SU-DHL-6 (cell line): ENCODE results near the gene FHOD3.

Experiments
- H2AFZ ChIP-seq: fragments of 200-600 bp; sonication (generic); 2 replicates; pipeline ENCODE4 v1.6.1; 2014; ENCODE audit warnings: low read depth, mild to moderate bottlenecking, moderate library complexity, mixed read lengths, antibody characterized with exemption, low read length; ENCODE audit not compliant: severe bottlenecking
- H3F3A ChIP-seq: fragments of 200-600 bp; shearing (Covaris generic); 2 replicates; pipeline ENCODE4 v1.6.0; 2016; ENCODE audit warnings: antibody characterized with exemption, mild to moderate bottlenecking; ENCODE audit not compliant: insufficient read depth
- H3K27ac ChIP-seq: fragments of 200-600 bp; sonication (generic); 2 replicates; pipeline ENCODE4 v1.5.1; 2016; ENCODE audit warnings: low read depth, mild to moderate bottlenecking, low read length, moderate library complexity, mixed read lengths
- H3K27me3 ChIP-seq: fragments of 200-600 bp; sonication (generic), shearing (Covaris generic); 2 replicates; pipeline ENCODE4 v1.6.0; 2014; ENCODE audit warnings: mild to moderate bottlenecking, low read length
- H3K36me3 ChIP-seq: fragments of 200-600 bp; sonication (generic); 2 replicates; pipeline ENCODE4 v1.6.1; 2014; ENCODE audit warnings: mild to moderate bottlenecking, low read length, mixed read lengths
- H3K4me2 ChIP-seq: fragments of 300-600, 200-600 bp; shearing (Covaris generic), sonication (generic); 2 replicates; pipeline ENCODE4 v1.6.0; 2014; ENCODE audit warnings: low read length, low read depth, mild to moderate bottlenecking; ENCODE audit not compliant: poor library complexity, severe bottlenecking
- H3K4me3 ChIP-seq: fragments of 200-600 bp; sonication (generic); 2 replicates; pipeline ENCODE4 v1.5.1; 2014; ENCODE audit warnings: antibody characterized with exemption, low read length, mild to moderate bottlenecking, mixed read lengths; ENCODE audit not compliant: insufficient read depth, poor library complexity, severe bottlenecking
- H3K79me2 ChIP-seq: fragments of 200-600 bp; sonication (generic); 2 replicates; pipeline ENCODE4 v1.6.1; 2014; ENCODE audit warnings: mild to moderate bottlenecking, low read length, moderate library complexity; ENCODE audit not compliant: insufficient read depth
- H3K9ac ChIP-seq: fragments of 200-600 bp; sonication (generic); 2 replicates; pipeline ENCODE4 v1.7.0; 2014; ENCODE audit warnings: mild to moderate bottlenecking, low read length
- H3K9me2 ChIP-seq: fragments of 200-600 bp; sonication (generic); replicated peaks from 2 replicates; pipeline ENCODE4 v1.6.1; 2014; ENCODE audit warnings: low read length; ENCODE audit not compliant: insufficient read depth
- H3K9me3 ChIP-seq: fragments of 200-600 bp; sonication (generic); 2 replicates; pipeline ENCODE4 v1.6.1; 2014; ENCODE audit warnings: low read length, mixed read lengths; ENCODE audit not compliant: insufficient read depth
- H4K20me1 ChIP-seq: fragments of 200-600 bp; sonication (generic); 2 replicates; pipeline ENCODE4 v1.6.1; 2014; ENCODE audit warnings: low read depth, mild to moderate bottlenecking, antibody characterized with exemption, low read length, moderate library complexity, mixed read lengths
- EZH2phosphoT487 ChIP-seq: fragments of 200-600 bp; sonication (generic), shearing (Covaris generic); conservative IDR thresholded peaks from 2 replicates; pipeline ENCODE4 v1.6.1; 2018; ENCODE audit warnings: mild to moderate bottlenecking, antibody characterized with exemption, low read length, moderate library complexity, mixed read lengths
- TF ChIP-seq, protein P1 (sequence below): fragments of 200-600 bp; sonication (generic); IDR thresholded peaks from one replicate; pipeline ENCODE4 v1.5.1; 2017; ENCODE audit warnings: antibody characterized with exemption, mild to moderate bottlenecking, low read length, moderate library complexity; ENCODE audit not compliant: insufficient read depth, poor library complexity, severe bottlenecking

The FHOD3 gene

DNA sequence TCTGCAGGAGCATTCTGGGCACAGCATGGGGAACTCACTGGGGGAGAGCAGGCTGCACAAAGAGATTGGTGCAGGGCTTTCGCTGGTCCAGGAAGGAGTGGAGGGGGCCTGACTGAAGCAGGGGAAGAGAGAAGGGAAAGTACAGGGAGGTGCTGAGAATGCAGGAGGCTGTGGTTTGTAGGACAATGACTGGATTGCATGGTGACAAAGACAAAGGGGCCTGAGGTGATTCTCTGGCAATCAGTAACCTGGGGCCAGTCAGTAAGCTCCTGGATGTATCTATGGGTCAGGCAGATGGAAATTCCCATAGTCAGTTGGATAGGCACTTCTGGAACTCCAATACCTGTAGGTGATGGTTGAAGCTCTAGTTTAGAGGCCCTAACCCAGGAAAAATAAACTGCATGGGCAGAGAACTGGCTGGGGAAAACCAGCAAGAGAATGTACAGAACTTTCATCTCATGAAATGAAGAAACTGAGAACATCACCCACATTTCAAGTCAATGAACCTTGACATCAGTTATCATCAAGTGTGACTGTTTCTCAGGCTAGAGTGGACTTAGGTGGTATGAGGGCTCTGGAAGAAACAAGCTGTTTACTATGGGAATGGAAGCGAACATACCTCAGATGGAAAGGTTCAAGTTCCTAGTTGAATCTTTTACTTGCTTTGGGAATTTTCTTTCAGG is 338.0 kb downstream of the FHOD3 start:
- Histone ChIP-seq H3K27ac (no peak overlapping the region), H2AFZ (no peak overlapping the region), H3K9me2 (no peaks in the 10 kb centered on the region), H3F3A (no peaks in the 10 kb centered on the region), H3K9me3 (no peaks in the 10 kb centered on the region), H3K4me3 (no peak overlapping the region), H4K20me1 (no peaks in the 10 kb centered on the region), H3K27me3 (no peaks in the 10 kb centered on the region), H3K36me3 (no peaks in the 10 kb centered on the region), H3K4me2 (no peak overlapping the region), H3K9ac (no peak overlapping the region), H3K79me2 (no peaks in the 10 kb centered on the region)
- TF ChIP-seq EZH2phosphoT487: no peak
- TF ChIP-seq, protein P1, sequence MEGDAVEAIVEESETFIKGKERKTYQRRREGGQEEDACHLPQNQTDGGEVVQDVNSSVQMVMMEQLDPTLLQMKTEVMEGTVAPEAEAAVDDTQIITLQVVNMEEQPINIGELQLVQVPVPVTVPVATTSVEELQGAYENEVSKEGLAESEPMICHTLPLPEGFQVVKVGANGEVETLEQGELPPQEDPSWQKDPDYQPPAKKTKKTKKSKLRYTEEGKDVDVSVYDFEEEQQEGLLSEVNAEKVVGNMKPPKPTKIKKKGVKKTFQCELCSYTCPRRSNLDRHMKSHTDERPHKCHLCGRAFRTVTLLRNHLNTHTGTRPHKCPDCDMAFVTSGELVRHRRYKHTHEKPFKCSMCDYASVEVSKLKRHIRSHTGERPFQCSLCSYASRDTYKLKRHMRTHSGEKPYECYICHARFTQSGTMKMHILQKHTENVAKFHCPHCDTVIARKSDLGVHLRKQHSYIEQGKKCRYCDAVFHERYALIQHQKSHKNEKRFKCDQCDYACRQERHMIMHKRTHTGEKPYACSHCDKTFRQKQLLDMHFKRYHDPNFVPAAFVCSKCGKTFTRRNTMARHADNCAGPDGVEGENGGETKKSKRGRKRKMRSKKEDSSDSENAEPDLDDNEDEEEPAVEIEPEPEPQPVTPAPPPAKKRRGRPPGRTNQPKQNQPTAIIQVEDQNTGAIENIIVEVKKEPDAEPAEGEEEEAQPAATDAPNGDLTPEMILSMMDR: no peak

DNA sequence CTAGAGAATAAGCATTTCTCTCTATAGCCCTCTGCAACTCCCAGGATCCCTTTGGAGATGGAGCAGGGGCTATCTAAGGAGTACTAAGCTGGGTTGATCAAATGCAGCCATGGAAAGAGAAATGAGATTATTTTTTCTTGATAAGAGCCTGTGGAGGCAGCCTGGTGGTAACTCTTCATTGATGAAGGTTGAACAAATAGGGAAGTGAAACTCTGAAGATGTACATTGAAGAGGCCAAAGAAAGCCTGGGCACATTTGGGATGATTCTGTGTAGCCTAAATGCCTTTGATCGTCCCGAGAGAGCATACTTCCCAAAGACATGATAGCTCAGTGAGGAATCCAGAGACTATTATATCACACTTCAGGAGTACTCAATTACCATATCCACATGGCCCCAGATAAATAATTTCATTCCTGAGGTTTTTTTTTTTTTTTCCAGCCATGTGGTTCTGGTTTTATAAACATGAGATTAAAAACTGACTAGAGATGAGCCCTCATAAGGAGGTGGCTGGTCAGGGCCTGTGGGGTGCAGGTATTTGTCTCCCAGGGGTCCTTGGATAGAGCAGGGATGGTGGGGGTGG is 338.8 kb downstream of the FHOD3 start:
- Histone ChIP-seq H3K9me2 (no peaks in the 10 kb centered on the region), H3K36me3 (no peaks in the 10 kb centered on the region), H4K20me1 (no peaks in the 10 kb centered on the region), H3F3A (no peaks in the 10 kb centered on the region), H3K4me3 (no peak overlapping the region), H3K4me2 (no peak overlapping the region), H3K27ac (no peak overlapping the region), H3K9ac (no peak overlapping the region), H3K79me2 (no peaks in the 10 kb centered on the region), H2AFZ (no peak overlapping the region), H3K27me3 (no peaks in the 10 kb centered on the region), H3K9me3 (no peaks in the 10 kb centered on the region)
- TF ChIP-seq, protein P1: no peak
- TF ChIP-seq EZH2phosphoT487: no peak

DNA sequence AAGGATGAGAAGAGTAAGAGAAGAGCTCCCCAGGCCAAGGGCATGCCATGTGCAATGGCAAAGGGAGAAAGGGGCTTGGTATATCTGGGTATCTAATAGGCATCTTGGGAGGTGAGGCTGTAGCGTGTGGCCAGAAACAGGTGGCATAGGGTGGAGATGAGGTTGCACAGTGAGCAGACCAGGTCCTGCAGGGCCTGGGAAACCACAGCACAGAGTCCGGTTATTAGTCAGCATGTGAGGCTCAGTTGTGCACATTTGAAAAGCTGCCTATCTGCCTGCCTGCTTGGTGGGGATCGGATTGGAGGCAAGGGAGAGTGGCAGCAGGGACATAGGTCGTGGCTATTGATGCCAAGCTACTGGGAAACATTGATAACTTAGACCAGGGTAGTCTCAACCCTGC is 340.7 kb downstream of the FHOD3 start:
- H2AFZ ChIP-seq: no peak overlapping the region
- H3K9me3 ChIP-seq: no peaks in the 10 kb centered on the region
- H3K4me3 ChIP-seq: no peak overlapping the region
- H3K9me2 ChIP-seq: no peaks in the 10 kb centered on the region
- H3K4me2 ChIP-seq: no peak overlapping the region
- no peak overlapping the region for H3K27ac ChIP-seq
- H4K20me1 ChIP-seq: no peaks in the 10 kb centered on the region
- TF ChIP-seq EZH2phosphoT487: no peak
- TF ChIP-seq, protein P1: no peak
- no peaks in the 10 kb centered on the region for H3K27me3 ChIP-seq
- no peak overlapping the region for H3K9ac ChIP-seq
- no peaks in the 10 kb centered on the region for H3F3A ChIP-seq
- no peaks in the 10 kb centered on the region for H3K79me2 ChIP-seq
- H3K36me3 ChIP-seq: no peaks in the 10 kb centered on the region
